HTR-8/SVneo (cell line): ENCODE data around the gene IMPG2.
A peak's percentile ranks its signal among the peaks of the same experiment; 100 is the strongest.

Experiments used
- DNase-seq: peaks from one replicate; pipeline ENCODE4 v3.0.0; 2011; ENCODE audit warnings: low spot score, mixed read lengths; ENCODE audit not compliant: insufficient read length
- FAIRE-seq: peaks from 2 replicates; lab custom pipeline; 2011; peaks lifted over from hg19 to GRCh38; lab: Jason Lieb, UNC

Gene IMPG2

GRCh38 chr3:101193957-101194356 lies 126.4 kb downstream of the IMPG2 start:
- FAIRE-seq (peak; percentile 40), DNase-seq (peak; percentile 45)

GRCh38 chr3:101189796-101190195 lies 130.6 kb downstream of the IMPG2 start:
- DNase-seq, result no peak
- no peak for FAIRE-seq

- no peak for FAIRE-seq
- no peak for DNase-seq
Observed at GRCh38 chr3:101189176-101189575, 131.2 kb downstream of the IMPG2 start.

- no peak for FAIRE-seq
- DNase-seq, result no peak
Observed at GRCh38 chr3:101185341-101185740, 135.0 kb downstream of the IMPG2 start.

- FAIRE-seq, result no peak
Observed at GRCh38 chr3:101184111-101184510, 136.3 kb downstream of the IMPG2 start.

GRCh38 chr3:101183151-101183550 lies 137.2 kb downstream of the IMPG2 start:
- FAIRE-seq, result no peak

More at GRCh38 chr3:101184111-101184510, 136.3 kb downstream of the IMPG2 start:
- no peak for DNase-seq

GRCh38 chr3:101182734-101183133 lies 137.6 kb downstream of the IMPG2 start:
- DNase-seq, result no peak
- FAIRE-seq, result no peak

More at GRCh38 chr3:101183151-101183550, 137.2 kb downstream of the IMPG2 start:
- no peak for DNase-seq

- DNase-seq (no peak), FAIRE-seq (no peak)
Observed at GRCh38 chr3:101181801-101182200, 138.6 kb downstream of the IMPG2 start.

- FAIRE-seq, result no peak
- peak; percentile 38 for DNase-seq
Observed at GRCh38 chr3:101179637-101180036, 140.7 kb downstream of the IMPG2 start.

GRCh38 chr3:101177577-101177976 lies 142.8 kb downstream of the IMPG2 start:
- FAIRE-seq, result no peak

More at GRCh38 chr3:101177577-101177976, 142.8 kb downstream of the IMPG2 start:
- no peak for DNase-seq
